H9 (cell line): ENCODE results near the gene RINL. TPM values are rescaled to one million over a fixed set of nuclear protein-coding genes. Genes with fewer than 3 reads are reported as not detected.
A peak's percentile ranks its signal among the peaks of the same experiment; 100 is the strongest.

ENCODE experiments used
- DNase-seq: peaks from one replicate; pipeline ENCODE4 v3.0.0-alpha.2; 2017
- H2AFZ ChIP-seq: one replicate; pipeline ENCODE4 v1.6.1; 2013; ENCODE audit warnings: mild to moderate bottlenecking, low read length, control low read depth, moderate library complexity
- H2AK5ac ChIP-seq: 2 replicates; pipeline ENCODE4 v1.6.1; 2013; ENCODE audit warnings: low read length, control low read depth, mixed read lengths; ENCODE audit not compliant: insufficient read length
- H2BK120ac ChIP-seq: one replicate; pipeline ENCODE4 v1.6.1; 2013; ENCODE audit warnings: low read depth, mild to moderate bottlenecking, low read length, control low read depth, inconsistent platforms; ENCODE audit not compliant: poor library complexity, severe bottlenecking
- H2BK12ac ChIP-seq: 2 replicates; pipeline ENCODE4 v1.6.1; 2013; ENCODE audit warnings: low read length, control low read depth, mixed read lengths, low read depth; ENCODE audit not compliant: insufficient read length
- H2BK15ac ChIP-seq: 2 replicates; pipeline ENCODE4 v1.6.1; 2013; ENCODE audit warnings: low read depth, low read length, control low read depth
- H2BK20ac ChIP-seq: one replicate; pipeline ENCODE4 v1.6.1; 2013; ENCODE audit warnings: low read depth, mild to moderate bottlenecking, low read length, control low read depth, inconsistent platforms; ENCODE audit not compliant: poor library complexity, severe bottlenecking
- H2BK5ac ChIP-seq: 2 replicates; pipeline ENCODE4 v1.6.1; 2013; ENCODE audit warnings: low read length, control low read depth, mixed read lengths; ENCODE audit not compliant: insufficient read length
- H3K14ac ChIP-seq: 2 replicates; pipeline ENCODE4 v1.6.1; 2013; ENCODE audit warnings: low read length, control low read depth; ENCODE audit not compliant: insufficient read depth
- H3K18ac ChIP-seq: 2 replicates; pipeline ENCODE4 v1.6.1; 2013; ENCODE audit warnings: low read depth, mild to moderate bottlenecking, mixed read lengths, low read length, control low read depth; ENCODE audit not compliant: insufficient read length
- H3K23ac ChIP-seq: 2 replicates; pipeline ENCODE4 v1.6.1; 2013; ENCODE audit warnings: low read length, control low read depth, mixed read lengths, low read depth; ENCODE audit not compliant: insufficient read length
- H3K23me2 ChIP-seq: 2 replicates; pipeline ENCODE4 v1.6.1; 2013; ENCODE audit warnings: low read depth, mild to moderate bottlenecking, mixed read lengths, low read length, control low read depth; ENCODE audit not compliant: insufficient read length, poor library complexity, severe bottlenecking
- H3K27ac ChIP-seq: 2 replicates; pipeline ENCODE4 v1.5.1; 2013; ENCODE audit warnings: low read length, control low read depth, mixed read lengths, low read depth; ENCODE audit not compliant: insufficient read length
- H3K27me3 ChIP-seq: 2 replicates; pipeline ENCODE4 v1.6.1; 2013; ENCODE audit warnings: low read length, control low read depth, inconsistent platforms; ENCODE audit not compliant: insufficient read depth
- H3K4ac ChIP-seq: 2 replicates; pipeline ENCODE4 v1.6.1; 2013; ENCODE audit warnings: low read depth, mild to moderate bottlenecking, control low read depth, inconsistent platforms, low read length, moderate library complexity
- H3K4me1 ChIP-seq: 2 replicates; pipeline ENCODE4 v1.6.1; 2013; ENCODE audit warnings: low read length, control low read depth, inconsistent platforms; ENCODE audit not compliant: insufficient read depth
- H3K4me2 ChIP-seq: 2 replicates; pipeline ENCODE4 v1.6.1; 2013; ENCODE audit warnings: low read length, control low read depth, mixed read lengths; ENCODE audit not compliant: insufficient read length, insufficient read depth
- H3K56ac ChIP-seq: 2 replicates; pipeline ENCODE4 v1.6.1; 2013; ENCODE audit warnings: low read depth, mild to moderate bottlenecking, mixed read lengths, low read length, control low read depth; ENCODE audit not compliant: insufficient read length
- H3K79me1 ChIP-seq: 2 replicates; pipeline ENCODE4 v1.6.1; 2013; ENCODE audit warnings: low read depth, mild to moderate bottlenecking, moderate library complexity, low read length, control low read depth, inconsistent platforms; ENCODE audit not compliant: insufficient read depth, poor library complexity, severe bottlenecking
- H3K79me2 ChIP-seq: 2 replicates; pipeline ENCODE4 v1.6.1; 2013; ENCODE audit warnings: low read length, control low read depth, inconsistent platforms; ENCODE audit not compliant: insufficient read depth
- H3K9ac ChIP-seq: 2 replicates; pipeline ENCODE4 v1.6.1; 2013; ENCODE audit warnings: low read length, control low read depth, mixed read lengths; ENCODE audit not compliant: insufficient read length; ENCODE audit errors: extremely low read depth
- H3K9me3 ChIP-seq: one replicate; pipeline ENCODE4 v1.6.1; 2013; ENCODE audit warnings: low read depth, low read length, inconsistent platforms; ENCODE audit not compliant: control insufficient read depth
- H3T11ph ChIP-seq: one replicate; pipeline ENCODE4 v1.6.1; 2013; ENCODE audit warnings: mild to moderate bottlenecking, low read length, control low read depth, inconsistent platforms
- H4K20me1 ChIP-seq: one replicate; pipeline ENCODE4 v1.6.1; 2013; ENCODE audit not compliant: control insufficient read depth, insufficient read length, insufficient read depth
- H4K5ac ChIP-seq: 2 replicates; pipeline ENCODE4 v1.6.1; 2013; ENCODE audit warnings: low read depth, mild to moderate bottlenecking, mixed read lengths, low read length, control low read depth; ENCODE audit not compliant: insufficient read length
- H4K8ac ChIP-seq: replicated peaks from 2 replicates; pipeline ENCODE4 v1.6.1; 2013; ENCODE audit warnings: low read length, control low read depth, mixed read lengths, low read depth; ENCODE audit not compliant: insufficient read length
- H4K91ac ChIP-seq: 2 replicates; pipeline ENCODE4 v1.6.1; 2013; ENCODE audit warnings: low read depth, mild to moderate bottlenecking, moderate library complexity, mixed read lengths, low read length, control low read depth; ENCODE audit not compliant: insufficient read length
- H3K27ac Mint-ChIP-seq, 3 experiments: 2 replicates in 2 of 3; 3 replicates in 1 of 3; pipeline ENCODE4 v1.8.0; 2020 to 2021; ENCODE audit warnings: mixed read lengths in 3 of 3, mild to moderate bottlenecking in 1 of 3, moderate library complexity in 1 of 3
- H3K27me3 Mint-ChIP-seq: 2 replicates; pipeline ENCODE4 v1.8.0; 2021; ENCODE audit warnings: low read depth, mild to moderate bottlenecking, moderate library complexity, mixed read lengths
- H3K36me3 Mint-ChIP-seq, 3 experiments: 2 replicates in 2 of 3; 3 replicates in 1 of 3; pipeline ENCODE4 v1.8.0; 2020 to 2021; ENCODE audit warnings: low read depth in 3 of 3, mixed read lengths in 3 of 3; ENCODE audit not compliant: insufficient read depth in 1 of 3
- H3K4me1 Mint-ChIP-seq, 2 experiments: 2 replicates each; pipeline ENCODE4 v1.8.0; 2020; ENCODE audit warnings: mixed read lengths in 2 of 2
- H3K4me3 Mint-ChIP-seq, 2 experiments: 2 replicates in 1 of 2; 3 replicates in 1 of 2; pipeline ENCODE4 v1.8.0; 2020 to 2021; ENCODE audit warnings: mild to moderate bottlenecking in 2 of 2, mixed read lengths in 2 of 2, moderate library complexity in 1 of 2
- H3K9me3 Mint-ChIP-seq, 2 experiments: 2 replicates in 1 of 2; 3 replicates in 1 of 2; pipeline ENCODE4 v1.8.0; 2020; ENCODE audit warnings: mild to moderate bottlenecking in 2 of 2, mixed read lengths in 2 of 2, moderate library complexity in 1 of 2
- WGBS: extraction: QIAGEN DNeasy Blood & Tissue Kit; methylation state at CpG from one replicate; pipeline ENCODE4 v1.1.7; 2013; ENCODE audit warnings: missing lambda C conversion rate, low lambda C conversion rate, mixed read lengths; ENCODE audit not compliant: insufficient read length; ENCODE audit errors: extremely low coverage; 5-methylcytosine and 5-hydroxymethylcytosine counted together
- total RNA-seq: library from RNA; stranded (reverse); gene quantifications from 2 replicates; pipeline ENCODE4 v1.2.1, GENCODE V29; 2021
- TF ChIP-seq, protein P1 (sequence below): fragments of 200-600 bp; sonication (generic); conservative IDR thresholded peaks from 3 replicates; pipeline ENCODE4 v1.8.0; 2021; ENCODE audit warnings: antibody characterized with exemption, mild to moderate bottlenecking

Gene RINL
- total RNA-seq, 1 experiment from 2014 or later: 6.4 TPM

DNA sequence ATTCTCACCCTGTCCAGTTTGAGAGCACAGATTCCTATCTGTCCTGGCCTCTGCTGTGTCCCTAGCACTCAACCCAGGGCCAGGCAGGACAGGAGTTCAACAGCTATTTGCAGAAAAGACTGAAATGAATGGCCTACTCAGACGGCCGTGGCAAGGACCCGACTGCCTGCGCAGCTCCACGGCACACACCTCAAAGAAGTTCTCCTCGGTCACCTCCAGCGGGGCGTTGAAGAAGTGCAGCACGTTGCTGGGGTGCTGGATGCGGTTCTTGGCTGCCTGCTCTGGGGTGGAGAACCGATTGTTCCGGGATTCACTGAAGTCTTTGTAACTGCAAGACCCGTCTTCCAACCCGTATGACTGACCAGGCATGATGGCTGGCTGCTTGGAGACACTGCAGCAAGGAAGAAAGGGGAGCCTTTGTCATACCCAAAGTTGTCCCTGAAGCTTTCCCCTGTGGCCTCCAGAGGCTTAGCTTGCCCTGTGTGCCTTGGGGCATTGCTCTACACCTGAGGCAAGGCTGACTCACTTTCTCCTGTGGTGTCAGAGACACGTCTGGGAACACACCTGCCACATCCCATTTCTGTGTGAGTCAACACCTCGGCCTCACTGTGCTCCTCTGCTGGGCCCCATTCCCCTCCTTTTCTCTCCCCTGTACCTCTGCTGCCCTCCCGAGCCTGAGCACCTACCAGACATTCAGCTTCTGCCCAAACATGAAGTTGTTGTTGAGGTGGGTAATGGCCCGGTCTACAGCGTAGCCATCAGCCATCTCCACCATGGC is 39.7 kb downstream of the RINL start:
- H3K27me3 Mint-ChIP-seq: no peaks in the 10 kb centered on the region
- Histone ChIP-seq H3T11ph (no peak overlapping the region), H3K27ac (no peak overlapping the region), H3K18ac (no peak overlapping the region), H3K4ac (no peak overlapping the region), H4K8ac (no peak overlapping the region), H3K9ac (no peak overlapping the region), H4K20me1 (no peaks in the 10 kb centered on the region), H3K56ac (no peak overlapping the region), H3K23ac (no peak overlapping the region), H4K5ac (no peak overlapping the region), H3K9me3 (no peaks in the 10 kb centered on the region), H2AK5ac (no peak overlapping the region), H2BK120ac (no peak overlapping the region), H2BK15ac (no peak overlapping the region), H4K91ac (no peak overlapping the region), H2BK5ac (no peak overlapping the region), H3K79me2 (no peaks in the 10 kb centered on the region), H3K27me3 (no peaks in the 10 kb centered on the region), H2BK12ac (no peak overlapping the region), H3K79me1 (no peaks in the 10 kb centered on the region), H2AFZ (no peak overlapping the region), H3K23me2 (no peaks in the 10 kb centered on the region), H3K4me1 (no peaks in the 10 kb centered on the region), H2BK20ac (no peak overlapping the region), H3K14ac (no peak overlapping the region), H3K4me2 (no peak overlapping the region)
- H3K4me3 Mint-ChIP-seq: no peak overlapping the region
- WGBS: no CpG with 5 or more reads among the region's 19 CpGs
- no peaks in the 10 kb centered on the region for H3K4me1 Mint-ChIP-seq
- no peaks in the 10 kb centered on the region; a peak in 1 of 5 replicates for H3K9me3 Mint-ChIP-seq
- TF ChIP-seq, protein P1, sequence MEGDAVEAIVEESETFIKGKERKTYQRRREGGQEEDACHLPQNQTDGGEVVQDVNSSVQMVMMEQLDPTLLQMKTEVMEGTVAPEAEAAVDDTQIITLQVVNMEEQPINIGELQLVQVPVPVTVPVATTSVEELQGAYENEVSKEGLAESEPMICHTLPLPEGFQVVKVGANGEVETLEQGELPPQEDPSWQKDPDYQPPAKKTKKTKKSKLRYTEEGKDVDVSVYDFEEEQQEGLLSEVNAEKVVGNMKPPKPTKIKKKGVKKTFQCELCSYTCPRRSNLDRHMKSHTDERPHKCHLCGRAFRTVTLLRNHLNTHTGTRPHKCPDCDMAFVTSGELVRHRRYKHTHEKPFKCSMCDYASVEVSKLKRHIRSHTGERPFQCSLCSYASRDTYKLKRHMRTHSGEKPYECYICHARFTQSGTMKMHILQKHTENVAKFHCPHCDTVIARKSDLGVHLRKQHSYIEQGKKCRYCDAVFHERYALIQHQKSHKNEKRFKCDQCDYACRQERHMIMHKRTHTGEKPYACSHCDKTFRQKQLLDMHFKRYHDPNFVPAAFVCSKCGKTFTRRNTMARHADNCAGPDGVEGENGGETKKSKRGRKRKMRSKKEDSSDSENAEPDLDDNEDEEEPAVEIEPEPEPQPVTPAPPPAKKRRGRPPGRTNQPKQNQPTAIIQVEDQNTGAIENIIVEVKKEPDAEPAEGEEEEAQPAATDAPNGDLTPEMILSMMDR: no peak
- peaks cover 70 to 92% (median 75%) of the 10 kb centered on the region in 3 experiments for H3K36me3 Mint-ChIP-seq
- H3K27ac Mint-ChIP-seq: peak overlapping the region in 2 of 3 experiments; percentile 57 to 88; a peak in 3 of 7 replicates
- DNase-seq: no peak
